ENCODE data around the gene HTR3C. TPM values are rescaled to one million over a fixed set of nuclear protein-coding genes. Genes with fewer than 3 reads are reported as not detected.

HTR3C gene
- total RNA-seq, 2 experiments from 2014 or later = not detected

- Mint-ChIP-seq H3K4me3 (no peak overlapping the region), H3K27me3 (no peaks in the 10 kb centered on the region)
Observed at GRCh38 chr3:184082034-184082433, 29.2 kb downstream of the HTR3C start.

DNA sequence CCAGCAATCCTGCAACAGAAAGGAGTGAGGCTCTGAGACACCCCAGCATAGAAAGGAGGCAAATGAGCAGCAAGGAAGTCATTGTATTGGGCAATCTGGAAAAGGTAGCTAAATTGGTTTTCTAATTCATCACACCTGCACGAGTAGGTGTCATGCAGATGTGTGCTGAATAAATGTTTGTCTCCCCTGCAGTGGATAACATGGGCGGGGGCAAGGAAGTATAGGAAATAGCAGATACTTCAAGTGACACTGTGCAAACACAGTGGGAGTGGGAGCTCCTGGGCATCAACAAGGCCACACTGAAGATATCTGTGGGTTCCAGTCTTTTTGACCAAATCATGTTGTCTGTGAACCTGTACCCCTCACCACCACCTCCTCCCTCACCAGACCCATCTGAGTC, 29.6 kb downstream of the HTR3C start:
- ChIA-PET POLR2A (no interaction called here), CTCF (no interaction called here)

More at GRCh38 chr3:184082034-184082433, 29.2 kb downstream of the HTR3C start:
- CTCF ChIA-PET = no interaction called here
- Mint-ChIP-seq H3K36me3 (ENCODE audit: low read depth) (peaks cover 16% of the 10 kb centered on the region), H3K9me3 (peaks cover 25% of the 10 kb centered on the region), H3K4me1 (peaks cover 12% of the 10 kb centered on the region), H3K27ac (no peak overlapping the region)
- POLR2A ChIA-PET = no interaction called here
- DNase-seq = no peak

GRCh38 chr3:184085389-184085852, 32.6 kb downstream of the HTR3C start:
- ChIA-PET POLR2A (interaction anchor here (0.6 to 1.2 kb wide), 2 partner anchors 49 to 88 kb away, joined by 3 to 4 read pairs; no protein-coding TSS in a partner anchor), CTCF (interaction anchor here (1.7 kb wide), 1 partner anchor 67 kb away, joined by 4 read pairs; the partner anchor contains the start of gene ABCC5)
- peaks cover 26% of the 10 kb centered on the region for H3K9me3 Mint-ChIP-seq
- H3K4me1 Mint-ChIP-seq = peaks cover 12% of the 10 kb centered on the region
- no peak for DNase-seq
- no peak overlapping the region for H3K4me3 Mint-ChIP-seq
- peak overlapping the region; percentile 56 for H3K27ac Mint-ChIP-seq
- H3K36me3 Mint-ChIP-seq (ENCODE audit: low read depth) = peaks cover 19% of the 10 kb centered on the region
- H3K27me3 Mint-ChIP-seq = no peaks in the 10 kb centered on the region

More for the DNA sequence above, 29.6 kb downstream of the HTR3C start:
- H3K36me3 Mint-ChIP-seq (ENCODE audit: low read depth) = peaks cover 19% of the 10 kb centered on the region
- peaks cover 12% of the 10 kb centered on the region for H3K4me1 Mint-ChIP-seq
- no peak overlapping the region for H3K4me3 Mint-ChIP-seq
- DNase-seq = no peak
- H3K27ac Mint-ChIP-seq = no peak overlapping the region
- no peaks in the 10 kb centered on the region for H3K27me3 Mint-ChIP-seq
- H3K9me3 Mint-ChIP-seq = peaks cover 26% of the 10 kb centered on the region

- Mint-ChIP-seq H3K9me3 (peaks cover 18% of the 10 kb centered on the region), H3K27me3 (peaks cover 16% of the 10 kb centered on the region), H3K4me1 (no peaks in the 10 kb centered on the region), H3K4me3 (no peak overlapping the region), H3K36me3 (ENCODE audit: low read depth) (peaks cover 6% of the 10 kb centered on the region), H3K27ac (no peak overlapping the region)
- DNase-seq = no peak
- ChIA-PET POLR2A (no interaction called here), CTCF (no interaction called here)
Observed at GRCh38 chr3:184092199-184092598, 39.4 kb downstream of the HTR3C start.

DNA sequence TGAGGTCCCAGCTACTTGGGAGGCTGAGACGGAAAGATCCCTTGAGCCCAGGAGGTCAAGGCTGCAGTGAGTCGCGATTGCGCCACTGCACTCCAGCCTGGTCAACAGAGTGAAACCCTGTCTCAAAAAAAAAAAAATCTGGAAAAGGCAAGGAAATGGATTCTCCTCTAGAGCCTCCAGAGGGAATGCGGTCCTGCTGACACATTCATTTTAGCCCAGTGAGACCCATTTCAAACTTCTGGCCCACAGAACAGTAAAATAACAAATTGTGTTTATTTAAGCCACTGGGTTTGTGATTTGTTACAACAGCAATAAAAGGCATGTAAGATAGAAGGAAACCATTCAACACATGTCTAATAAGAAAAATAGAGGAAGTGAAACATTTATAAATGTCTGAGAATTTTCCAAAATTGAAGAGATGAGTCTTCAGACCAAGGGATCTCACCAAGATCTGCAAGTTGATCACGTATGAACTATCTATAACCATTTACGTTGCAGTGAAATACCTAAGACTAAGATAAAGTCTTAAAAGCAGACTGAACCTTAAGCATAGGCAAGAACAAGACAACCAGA, 44.0 kb downstream of the HTR3C start, which contains the start of gene HTR3E:
Gene HTR3E, plus strand, starts transcription at position 254 of the 573 bp plus-strand sequence. CDS start 466 bp downstream, outside the sequence.
- H3K36me3 Mint-ChIP-seq (ENCODE audit: low read depth) = no peaks in the 10 kb centered on the region
- no peak within 1 kb of the TSS for H3K4me3 Mint-ChIP-seq
- DNase-seq = no peak
- no peaks in the 10 kb centered on the region for H3K4me1 Mint-ChIP-seq
- peaks cover 10% of the 10 kb centered on the region for H3K9me3 Mint-ChIP-seq
- ChIA-PET POLR2A (no interaction called here), CTCF (no interaction called here)
- H3K27me3 Mint-ChIP-seq = peaks cover 19% of the 10 kb centered on the region
- no peak within 1 kb of the TSS for H3K27ac Mint-ChIP-seq

- Mint-ChIP-seq H3K9me3 (peaks cover 4% of the 10 kb centered on the region), H3K4me1 (no peaks in the 10 kb centered on the region), H3K27ac (no peak overlapping the region), H3K36me3 (ENCODE audit: low read depth) (no peaks in the 10 kb centered on the region), H3K4me3 (no peak overlapping the region), H3K27me3 (peaks cover 19% of the 10 kb centered on the region)
- DNase-seq = no peak
- POLR2A ChIA-PET = no interaction called here
- CTCF ChIA-PET = no interaction called here
Observed at GRCh38 chr3:184097556-184097955, 44.7 kb downstream of the HTR3C start.

GRCh38 chr3:184099806-184100686, 47.2 kb downstream of the HTR3C start:
- POLR2A ChIA-PET = no interaction called here
- no peaks in the 10 kb centered on the region for H3K4me1 Mint-ChIP-seq
- no peak for DNase-seq
- no peak overlapping the region for H3K27ac Mint-ChIP-seq
- peaks cover 16% of the 10 kb centered on the region for H3K27me3 Mint-ChIP-seq
- no peak overlapping the region for H3K4me3 Mint-ChIP-seq
- no peaks in the 10 kb centered on the region for H3K9me3 Mint-ChIP-seq
- CTCF ChIA-PET = no interaction called here
- no peaks in the 10 kb centered on the region for H3K36me3 Mint-ChIP-seq (ENCODE audit: low read depth)

Other genes with a start within 250 kb of the HTR3C start
- gene MAP6D1, start 227.5 kb upstream of the HTR3C start, total RNA-seq = under 1 TPM in 1 of 2 experiments, not detected in 1; 0.55 TPM
- 10 to 100 TPM; 47.6 to 49.0 TPM for gene PARL, start 168.2 kb upstream of the HTR3C start, total RNA-seq
- gene ABCC5, start 35.2 kb upstream of the HTR3C start, total RNA-seq = 10 to 100 TPM; 24.1 to 25.3 TPM
- not detected for gene HTR3D, start 21.3 kb upstream of the HTR3C start, total RNA-seq
- gene HTR3E, start 44.0 kb downstream of the HTR3C start, total RNA-seq = not detected
- gene EIF2B5, start 82.3 kb downstream of the HTR3C start, total RNA-seq = 10 to 100 TPM; 45.9 to 47.8 TPM
- 10 to 100 TPM; 33.2 to 40.7 TPM for gene DVL3, start 102.3 kb downstream of the HTR3C start, total RNA-seq
- 100 to 1,000 TPM; 206 to 218 TPM for gene AP2M1, start 121.8 kb downstream of the HTR3C start, total RNA-seq
- gene ABCF3, start 133.2 kb downstream of the HTR3C start, total RNA-seq = 10 to 100 TPM; 53.7 to 60.1 TPM
- not detected for gene VWA5B2, start 176.5 kb downstream of the HTR3C start, total RNA-seq
- 10 to 100 TPM; 33.3 to 35.3 TPM for gene ALG3, start 195.9 kb downstream of the HTR3C start, total RNA-seq
- 1 to 10 TPM; 3.1 to 3.8 TPM for gene EEF1AKMT4, start 196.6 kb downstream of the HTR3C start, total RNA-seq
- under 1 TPM in 1 of 2 experiments, not detected in 1; 0.23 TPM for gene CAMK2N2, start 208.5 kb downstream of the HTR3C start, total RNA-seq
- gene ECE2, start 223.0 kb downstream of the HTR3C start, total RNA-seq = not detected
- 100 to 1,000 TPM; 177 TPM for gene PSMD2, start 246.2 kb downstream of the HTR3C start, total RNA-seq

All from activated CD4-positive, alpha-beta memory T cell treated with anti-CD3 and anti-CD28 coated beads, Interleukin-2, amount 10 ng/mL, durations not matched to agents 7 days and 5 days (primary cell).